Caco-2 (cell line): ENCODE measurements around the gene NFIX. TPM values are rescaled to one million over a fixed set of nuclear protein-coding genes. Genes with fewer than 3 reads are reported as not detected.

Experiments used
- BruUV-seq: library from RNA; stranded (reverse); fragments of 400-500 nt; replicated peaks from 2 replicates; lab custom pipeline; 2021; lab: Mats Ljungman, UMichigan
- CTCF ChIA-PET: fragments of 300-600 bp; sonication (Branson Sonifier 250); formaldehyde crosslinking; loops from one replicate; lab custom pipeline; 2022; ENCODE audit warnings: antibody characterized with exemption; lab: Charles Lee
- POLR2A ChIA-PET: fragments of 300-600 bp; sonication (Branson Sonifier 250); formaldehyde crosslinking; loops from one replicate; lab custom pipeline; 2022; ENCODE audit warnings: antibody characterized with exemption; lab: Charles Lee
- DNase-seq, 2 experiments: peaks; one replicate each; pipeline versions ENCODE4 v3.0.0 to v3.0.0-alpha.2; 2020 to 2022
- H3K27me3 ChIP-seq: replicated peaks from 2 replicates; pipeline ENCODE4 v1.6.0; 2011; ENCODE audit warnings: low read length; ENCODE audit not compliant: control insufficient read depth, insufficient read depth
- H3K36me3 ChIP-seq: 2 replicates; pipeline ENCODE4 v1.5.1; 2011; ENCODE audit warnings: low read length; ENCODE audit not compliant: control insufficient read depth, insufficient read depth
- H3K4me1 ChIP-seq: fragments of 250-450 bp; sonication (Bioruptor Pico); 2 replicates; pipeline ENCODE4 v1.5.1; 2020; ENCODE audit warnings: mild to moderate bottlenecking
- H3K4me3 ChIP-seq: 2 replicates; pipeline ENCODE4 v1.5.1; 2011; ENCODE audit warnings: low read depth, mild to moderate bottlenecking, control low read depth, low read length
- H3K9me3 ChIP-seq: fragments of 250-450 bp; sonication (Bioruptor Pico); 2 replicates; pipeline ENCODE4 v1.5.1; 2020; ENCODE audit warnings: mild to moderate bottlenecking, moderate library complexity
- H3K27ac Mint-ChIP-seq: one replicate; pipeline ENCODE4 v1.8.0; 2022; ENCODE audit warnings: mixed read lengths; ENCODE audit not compliant: unreplicated experiment
- H3K27me3 Mint-ChIP-seq: one replicate; pipeline ENCODE4 v1.8.0; 2022; ENCODE audit warnings: mixed read lengths; ENCODE audit not compliant: insufficient read depth, unreplicated experiment
- H3K36me3 Mint-ChIP-seq: one replicate; pipeline ENCODE4 v1.8.0; 2022; ENCODE audit warnings: mild to moderate bottlenecking, mixed read lengths; ENCODE audit not compliant: insufficient read depth, unreplicated experiment
- H3K4me1 Mint-ChIP-seq: one replicate; pipeline ENCODE4 v1.8.0; 2022; ENCODE audit warnings: low read depth, mixed read lengths; ENCODE audit not compliant: unreplicated experiment
- H3K4me3 Mint-ChIP-seq: one replicate; pipeline ENCODE4 v1.8.0; 2022; ENCODE audit warnings: mild to moderate bottlenecking, moderate library complexity, mixed read lengths; ENCODE audit not compliant: unreplicated experiment
- H3K9me3 Mint-ChIP-seq: one replicate; pipeline ENCODE4 v1.8.0; 2022; ENCODE audit warnings: mixed read lengths; ENCODE audit not compliant: unreplicated experiment
- intact Hi-C: fragments of 100-400 bp; cut with micrococcal nuclease; formaldehyde crosslinking; loops from one replicate; pipeline ENCODE4 v1.10.0; 2022; ENCODE audit not compliant: unreplicated experiment
- total RNA-seq: library from RNA; stranded (reverse); gene quantifications from 2 replicates; pipeline ENCODE4 v1.2.3, GENCODE V29; 2022
- TF ChIP-seq, protein P1 (sequence below), 2 experiments: fragments of 200-600 bp in 1 of 2; IDR thresholded peaks; 1 replicate in 1 of 2; 2 replicates in 1 of 2; pipeline versions ENCODE4 v1.5.1 to v1.8.0; 2011 to 2022; ENCODE audit warnings: antibody characterized with exemption in 1 of 2, control low read depth in 1 of 2, inconsistent platforms in 1 of 2, low read depth in 1 of 2, low read length in 1 of 2, mild to moderate bottlenecking in 1 of 2, moderate library complexity in 1 of 2; ENCODE audit not compliant: insufficient read depth in 1 of 2, severe bottlenecking in 1 of 2, unreplicated experiment in 1 of 2

Gene NFIX
- total RNA-seq, 1 experiment from 2014 or later: 0.82 TPM

DNA sequence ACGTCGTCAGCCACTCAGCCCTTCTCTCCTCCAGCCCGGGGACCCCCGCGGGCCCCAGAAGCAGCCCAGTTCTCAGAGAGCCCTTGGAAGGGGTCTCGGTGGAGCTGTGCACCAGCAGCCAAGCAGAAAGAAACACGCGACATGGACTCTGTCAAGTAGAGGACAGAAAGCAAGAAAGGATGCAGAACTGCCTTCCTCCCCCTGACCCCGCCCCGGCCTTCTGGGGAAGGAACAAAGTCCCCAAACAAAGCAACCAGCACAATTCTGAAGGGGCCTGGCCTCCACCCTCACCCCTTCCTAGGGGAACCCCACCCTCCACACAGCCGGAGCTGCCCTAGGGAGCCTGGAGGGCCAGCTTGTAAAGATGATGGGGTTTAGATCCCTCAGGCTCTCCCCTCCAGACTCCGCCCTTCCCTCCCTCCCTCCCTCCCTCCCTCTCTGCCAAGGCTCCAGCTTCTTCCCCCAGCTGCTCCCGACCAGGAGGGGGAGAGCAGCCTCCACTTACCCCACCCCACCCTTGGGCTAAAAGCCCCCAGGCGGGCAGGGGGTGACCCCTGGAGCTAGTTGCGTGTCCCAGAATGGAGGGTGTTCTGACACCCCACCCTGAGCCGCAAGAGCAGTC lies 99.6 kb downstream of the NFIX start:
- ChIA-PET POLR2A (no interaction called here), CTCF (interaction anchor here (0.6 to 4.3 kb wide), 5 partner anchors 24 to 145 kb away, joined by 3 to 64 read pairs (median 6); no protein-coding TSS in a partner anchor)
- Mint-ChIP-seq H3K27ac (no peak overlapping the region), H3K4me1 (peaks cover 7% of the 10 kb centered on the region), H3K27me3 (peaks cover 4% of the 10 kb centered on the region), H3K9me3 (no peaks in the 10 kb centered on the region), H3K36me3 (no peaks in the 10 kb centered on the region), H3K4me3 (no peak overlapping the region)
- intact Hi-C loops: loop anchor here (1.0 to 5.0 kb wide), 2 partner anchors 63 to 117 kb away; no protein-coding TSS in a partner anchor
- Histone ChIP-seq H3K4me3 (no peak overlapping the region), H3K9me3 (no peaks in the 10 kb centered on the region), H3K27me3 (no peaks in the 10 kb centered on the region), H3K36me3 (no peaks in the 10 kb centered on the region), H3K4me1 (no peaks in the 10 kb centered on the region)
- no peak for DNase-seq
- TF ChIP-seq, protein P1, sequence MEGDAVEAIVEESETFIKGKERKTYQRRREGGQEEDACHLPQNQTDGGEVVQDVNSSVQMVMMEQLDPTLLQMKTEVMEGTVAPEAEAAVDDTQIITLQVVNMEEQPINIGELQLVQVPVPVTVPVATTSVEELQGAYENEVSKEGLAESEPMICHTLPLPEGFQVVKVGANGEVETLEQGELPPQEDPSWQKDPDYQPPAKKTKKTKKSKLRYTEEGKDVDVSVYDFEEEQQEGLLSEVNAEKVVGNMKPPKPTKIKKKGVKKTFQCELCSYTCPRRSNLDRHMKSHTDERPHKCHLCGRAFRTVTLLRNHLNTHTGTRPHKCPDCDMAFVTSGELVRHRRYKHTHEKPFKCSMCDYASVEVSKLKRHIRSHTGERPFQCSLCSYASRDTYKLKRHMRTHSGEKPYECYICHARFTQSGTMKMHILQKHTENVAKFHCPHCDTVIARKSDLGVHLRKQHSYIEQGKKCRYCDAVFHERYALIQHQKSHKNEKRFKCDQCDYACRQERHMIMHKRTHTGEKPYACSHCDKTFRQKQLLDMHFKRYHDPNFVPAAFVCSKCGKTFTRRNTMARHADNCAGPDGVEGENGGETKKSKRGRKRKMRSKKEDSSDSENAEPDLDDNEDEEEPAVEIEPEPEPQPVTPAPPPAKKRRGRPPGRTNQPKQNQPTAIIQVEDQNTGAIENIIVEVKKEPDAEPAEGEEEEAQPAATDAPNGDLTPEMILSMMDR (IDR thresholded peaks at IDR 0.05; ENCODE audit: insufficient read depth in 1 of 2, low read depth in 1 of 2, low read length in 1 of 2, severe bottlenecking in 1 of 2, unreplicated experiment in 1 of 2): no peak
- no TSS peak for BruUV-seq

DNA sequence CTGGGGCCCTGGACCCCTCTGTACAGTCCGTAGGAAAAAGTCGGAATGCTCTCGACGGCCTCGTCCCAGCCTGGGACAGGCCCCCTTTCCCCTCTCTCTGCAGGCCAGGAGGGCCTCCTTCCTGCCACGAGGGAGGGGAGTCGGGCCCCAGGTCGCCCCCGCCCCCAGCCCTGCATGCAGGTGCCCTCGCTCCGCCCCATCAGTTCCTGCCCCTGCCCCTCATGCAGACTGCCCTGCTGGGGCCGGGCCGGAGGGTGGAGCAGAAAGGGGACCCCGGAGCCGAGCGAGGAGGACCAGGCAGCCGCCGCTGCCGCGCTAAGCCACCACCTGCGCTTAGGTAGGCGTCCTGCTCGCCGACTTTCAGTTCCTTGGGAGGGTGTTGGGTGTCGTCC lies 100.1 kb downstream of the NFIX start:
- no peak overlapping the region for H3K27ac Mint-ChIP-seq
- H3K27me3 Mint-ChIP-seq: peaks cover 4% of the 10 kb centered on the region
- H3K36me3 Mint-ChIP-seq: no peaks in the 10 kb centered on the region
- TF ChIP-seq, protein P1 (IDR thresholded peaks at IDR 0.05; ENCODE audit: insufficient read depth in 1 of 2, low read depth in 1 of 2, low read length in 1 of 2, severe bottlenecking in 1 of 2, unreplicated experiment in 1 of 2): no peak
- peaks cover 7% of the 10 kb centered on the region for H3K4me1 Mint-ChIP-seq
- intact Hi-C loops: no loop called here
- Histone ChIP-seq H3K4me3 (no peak overlapping the region), H3K27me3 (no peaks in the 10 kb centered on the region), H3K9me3 (no peaks in the 10 kb centered on the region), H3K4me1 (no peaks in the 10 kb centered on the region), H3K36me3 (no peaks in the 10 kb centered on the region)
- H3K4me3 Mint-ChIP-seq: no peak overlapping the region
- no peak for DNase-seq
- no TSS peak for BruUV-seq
- POLR2A ChIA-PET: no interaction called here
- CTCF ChIA-PET: interaction anchor here (0.7 to 4.3 kb wide), 4 partner anchors 117 to 146 kb away, joined by 3 to 64 read pairs (median 20); no protein-coding TSS in a partner anchor
- H3K9me3 Mint-ChIP-seq: no peaks in the 10 kb centered on the region

DNA sequence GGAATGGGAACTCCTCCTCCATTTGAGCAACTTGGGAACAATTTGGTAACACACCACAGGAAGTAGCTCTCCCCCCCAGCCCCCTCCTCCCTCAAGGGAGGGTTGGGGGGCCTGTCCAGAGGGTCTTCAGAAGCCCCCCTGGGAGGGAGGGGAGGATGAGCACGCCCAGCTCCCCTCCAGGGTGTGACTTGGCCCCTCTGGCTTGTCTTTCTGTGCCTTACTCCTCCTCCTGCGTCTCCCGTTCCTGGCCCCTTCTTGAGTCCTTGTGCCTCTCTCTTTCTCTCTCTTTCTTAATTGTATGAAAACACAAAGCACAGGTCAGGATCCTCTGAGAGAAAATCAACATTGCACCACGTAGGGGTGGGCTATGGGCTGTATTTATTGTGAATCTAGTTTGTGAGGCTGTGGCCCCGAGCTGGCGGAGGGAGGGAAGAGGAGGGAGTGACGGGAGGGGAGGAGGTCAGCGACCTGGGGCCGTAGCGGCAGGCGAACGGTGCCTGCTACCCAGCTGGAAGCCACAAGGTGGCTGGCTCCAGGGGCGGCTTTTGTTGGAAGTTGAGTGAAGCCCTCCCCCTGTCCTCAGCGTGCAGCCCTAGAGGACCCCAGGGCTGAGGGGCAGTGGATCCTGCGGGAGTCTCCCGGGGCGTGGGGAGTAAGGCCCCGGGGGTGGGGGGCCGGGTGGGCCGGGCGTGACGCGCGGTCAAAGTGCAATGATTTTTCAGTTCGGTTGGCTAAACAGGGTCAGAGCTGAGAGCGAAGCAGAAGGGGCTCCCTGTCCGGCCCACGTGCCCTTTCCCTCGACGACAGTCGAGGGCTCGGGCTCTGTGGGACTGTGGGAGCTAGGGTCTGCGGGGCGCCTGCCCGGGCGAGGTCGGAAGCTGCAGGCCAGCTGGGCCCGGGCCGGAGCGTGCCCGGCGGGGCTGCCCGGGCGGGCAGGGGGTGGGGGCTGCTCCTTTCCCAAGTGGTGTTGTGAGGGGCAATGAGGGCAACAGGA lies 101.0 kb downstream of the NFIX start:
- H3K4me3 ChIP-seq: no peak overlapping the region

More for the DNA sequence above, 101.0 kb downstream of the NFIX start:
- Mint-ChIP-seq H3K9me3 (no peaks in the 10 kb centered on the region), H3K27ac (no peak overlapping the region), H3K27me3 (peaks cover 4% of the 10 kb centered on the region), H3K4me3 (peak overlapping the region; percentile 42), H3K4me1 (peaks cover 7% of the 10 kb centered on the region), H3K36me3 (no peaks in the 10 kb centered on the region)
- BruUV-seq: no TSS peak
- TF ChIP-seq, protein P1 (IDR thresholded peaks at IDR 0.05; ENCODE audit: insufficient read depth in 1 of 2, low read depth in 1 of 2, low read length in 1 of 2, severe bottlenecking in 1 of 2, unreplicated experiment in 1 of 2): peak; percentile 35 to 52
- intact Hi-C loops: no loop called here
- DNase-seq: peak; percentile 53 to 69
- H3K4me1 ChIP-seq: no peaks in the 10 kb centered on the region
- no peaks in the 10 kb centered on the region for H3K9me3 ChIP-seq
- CTCF ChIA-PET: interaction anchor here (0.5 to 4.3 kb wide), 7 partner anchors 11 to 205 kb away, joined by 3 to 64 read pairs (median 3); partner anchors contain the start of gene GCDH
- no peaks in the 10 kb centered on the region for H3K36me3 ChIP-seq
- POLR2A ChIA-PET: no interaction called here
- no peaks in the 10 kb centered on the region for H3K27me3 ChIP-seq
